ENCODE data around the gene RACGAP1. TPM values are rescaled to one million over a fixed set of nuclear protein-coding genes. Genes with fewer than 3 reads are reported as not detected.

RACGAP1 gene
- total RNA-seq, 4 donors from 2014 or later = 10.5 to 23.7 (median 13.1) TPM

- Histone ChIP-seq H3K27me3 (no peaks in the 10 kb centered on the region), H3K4me1 (peaks cover 2 to 34% (median 7%) of the 10 kb centered on the region in 3 donors), H3K4me3 (no peak overlapping the region), H3K27ac (peak overlapping the region; percentile 63 to 69 (median 66)), H3K36me3 (peaks cover 0 to 5% of the 10 kb centered on the region in 2 donors), H3K9me3 (no peaks in the 10 kb centered on the region)
- peak; percentile 77 for ATAC-seq
- TF ChIP-seq, protein P1, sequence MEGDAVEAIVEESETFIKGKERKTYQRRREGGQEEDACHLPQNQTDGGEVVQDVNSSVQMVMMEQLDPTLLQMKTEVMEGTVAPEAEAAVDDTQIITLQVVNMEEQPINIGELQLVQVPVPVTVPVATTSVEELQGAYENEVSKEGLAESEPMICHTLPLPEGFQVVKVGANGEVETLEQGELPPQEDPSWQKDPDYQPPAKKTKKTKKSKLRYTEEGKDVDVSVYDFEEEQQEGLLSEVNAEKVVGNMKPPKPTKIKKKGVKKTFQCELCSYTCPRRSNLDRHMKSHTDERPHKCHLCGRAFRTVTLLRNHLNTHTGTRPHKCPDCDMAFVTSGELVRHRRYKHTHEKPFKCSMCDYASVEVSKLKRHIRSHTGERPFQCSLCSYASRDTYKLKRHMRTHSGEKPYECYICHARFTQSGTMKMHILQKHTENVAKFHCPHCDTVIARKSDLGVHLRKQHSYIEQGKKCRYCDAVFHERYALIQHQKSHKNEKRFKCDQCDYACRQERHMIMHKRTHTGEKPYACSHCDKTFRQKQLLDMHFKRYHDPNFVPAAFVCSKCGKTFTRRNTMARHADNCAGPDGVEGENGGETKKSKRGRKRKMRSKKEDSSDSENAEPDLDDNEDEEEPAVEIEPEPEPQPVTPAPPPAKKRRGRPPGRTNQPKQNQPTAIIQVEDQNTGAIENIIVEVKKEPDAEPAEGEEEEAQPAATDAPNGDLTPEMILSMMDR (IDR thresholded peaks at IDR 0.05) = no peak
- TF ChIP-seq POLR2AphosphoS5 (IDR thresholded peaks at IDR 0.05) (peak; percentile 34), POLR2A (IDR thresholded peaks at IDR 0.05) (no peak)
- WGBS, 2 donors (ENCODE audit: low coverage in 1 of 2) = 64 to 66% methylated on average over 6 of the region's 6 CpGs
Measured at GRCh38 chr12:50017641-50018040, 7.7 kb downstream of the RACGAP1 start.

GRCh38 chr12:50016501-50017475 lies 8.5 kb downstream of the RACGAP1 start:
- Histone ChIP-seq H3K4me3 (no peak overlapping the region), H3K36me3 (peaks cover 0 to 5% of the 10 kb centered on the region in 2 donors), H3K4me1 (peaks cover 2 to 34% (median 7%) of the 10 kb centered on the region in 3 donors), H3K9me3 (no peaks in the 10 kb centered on the region), H3K27ac (peak overlapping the region; percentile 63 to 69 (median 66)), H3K27me3 (no peaks in the 10 kb centered on the region)
- TF ChIP-seq POLR2AphosphoS5 (IDR thresholded peaks at IDR 0.05) (peak; percentile 84), EP300 (IDR thresholded peaks at IDR 0.05) (no peak)
- peak; percentile 93 for ATAC-seq
- 50 to 51% methylated on average over 10 of the region's 10 CpGs for WGBS, 2 donors (ENCODE audit: low coverage in 1 of 2)

GRCh38 chr12:50014342-50014741 lies 11.0 kb downstream of the RACGAP1 start:
- Histone ChIP-seq H3K27me3 (no peaks in the 10 kb centered on the region), H3K4me1 (peaks cover 2 to 28% (median 7%) of the 10 kb centered on the region in 3 donors), H3K9me3 (no peaks in the 10 kb centered on the region), H3K36me3 (peaks cover 0 to 5% of the 10 kb centered on the region in 2 donors), H3K27ac (no peak overlapping the region), H3K4me3 (no peak overlapping the region)
- no peak for TF ChIP-seq POLR2AphosphoS5 (IDR thresholded peaks at IDR 0.05)
- no peak for TF ChIP-seq EP300 (IDR thresholded peaks at IDR 0.05)
- TF ChIP-seq, protein P1 (IDR thresholded peaks at IDR 0.05) = no peak
- TF ChIP-seq POLR2A (IDR thresholded peaks at IDR 0.05) = no peak
- WGBS, 2 donors (ENCODE audit: low coverage in 1 of 2) = 100% methylated on average over 2 of the region's 3 CpGs; no CpG with 5 or more reads in 1 of the 2 donors
- ATAC-seq = no peak

DNA sequence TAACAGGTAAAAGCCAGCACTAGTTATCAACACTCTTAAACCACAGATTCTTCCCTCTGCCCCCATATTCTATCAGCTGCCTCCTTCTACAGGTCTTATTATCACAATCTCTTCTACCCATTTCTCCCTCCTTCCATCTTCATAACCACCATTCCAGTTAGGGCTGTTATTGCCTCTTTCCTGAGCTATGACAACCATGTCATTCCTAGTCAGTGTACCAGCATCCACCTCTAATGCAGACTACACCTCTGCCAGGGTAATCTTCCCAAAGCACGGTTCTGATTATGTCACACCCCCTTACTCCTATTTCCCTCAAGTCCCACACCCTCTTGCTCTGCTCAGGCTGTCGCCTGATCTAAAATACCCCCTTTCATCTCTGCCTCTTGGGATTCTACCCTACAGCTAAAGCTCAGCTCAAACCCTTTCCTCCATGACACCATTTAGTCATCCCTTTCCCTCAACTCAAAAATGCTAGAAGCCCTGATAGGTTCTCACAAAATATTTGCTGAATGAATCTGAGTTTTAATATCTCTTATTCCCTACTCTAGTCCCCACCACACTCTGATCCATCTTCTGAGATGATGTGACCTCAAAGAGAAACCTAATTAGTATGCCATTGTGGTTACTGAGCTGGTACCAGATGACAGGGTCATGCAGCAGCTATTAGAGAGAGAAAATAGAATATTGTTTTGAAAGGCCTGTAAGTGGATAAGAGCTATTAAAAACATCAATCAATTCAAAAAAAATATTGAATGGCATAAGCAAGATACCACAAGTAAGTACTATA lies 11.7 kb downstream of the RACGAP1 start:
- Histone ChIP-seq H3K27me3 (no peaks in the 10 kb centered on the region), H3K4me3 (no peak overlapping the region), H3K9me3 (no peaks in the 10 kb centered on the region), H3K27ac (no peak overlapping the region), H3K4me1 (peaks cover 2 to 26% (median 7%) of the 10 kb centered on the region in 3 donors), H3K36me3 (peaks cover 0 to 5% of the 10 kb centered on the region in 2 donors)
- TF ChIP-seq POLR2AphosphoS5 (IDR thresholded peaks at IDR 0.05) (no peak), EP300 (IDR thresholded peaks at IDR 0.05) (no peak), POLR2A (IDR thresholded peaks at IDR 0.05) (no peak)
- TF ChIP-seq, protein P1 (IDR thresholded peaks at IDR 0.05) = no peak
- no peak for ATAC-seq
- WGBS, 2 donors (ENCODE audit: low coverage in 1 of 2) = 75 to 100% methylated on average over 1 to 2 of the region's 2 CpGs

Measured in gastroesophageal sphincter (tissue), 4 donors.